ENCODE results near the gene FOXJ3. TPM values are rescaled to one million over a fixed set of nuclear protein-coding genes. Genes with fewer than 3 reads are reported as not detected.

FOXJ3 gene
- total and polyA plus RNA-seq, 4 donors, result 5.3 to 16.8 (median 12.4) TPM

DNA sequence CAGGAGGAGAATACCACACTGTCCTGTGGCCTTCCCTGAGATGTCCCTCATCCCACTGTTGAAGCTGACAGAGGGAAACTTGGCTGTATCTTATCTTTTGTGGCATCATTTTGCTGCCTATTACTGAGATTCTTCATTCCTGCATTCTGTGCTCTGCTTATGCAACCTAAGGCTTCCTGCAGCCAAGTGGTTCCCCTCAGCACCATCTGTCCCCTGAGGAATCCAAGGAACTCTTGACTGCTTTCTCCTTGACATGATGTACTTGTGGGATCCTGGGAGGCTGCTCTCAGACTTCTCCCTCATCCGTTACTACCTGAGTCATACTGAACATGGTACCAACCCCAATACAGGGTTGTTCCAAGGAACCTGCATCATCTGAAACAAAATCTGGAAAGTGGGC, 24.4 kb upstream of the FOXJ3 start:
- no peak for DNase-seq (ENCODE audit: low spot score)
- H3K4me1 ChIP-seq (ENCODE audit: control insufficient read depth in 4 of 4, insufficient read depth in 4 of 4, low read length in 3 of 4), result no peaks in the 10 kb centered on the region
- H3K27ac ChIP-seq (ENCODE audit: low read depth in 1 of 2, low read length in 2 of 2), result no peak overlapping the region
- no peak overlapping the region for H3K9ac ChIP-seq (ENCODE audit: low read depth in 1 of 2, low read length in 2 of 2)
- H3K36me3 ChIP-seq (ENCODE audit: control insufficient read depth in 4 of 4, insufficient read depth in 3 of 4, low read depth in 1 of 4, low read length in 3 of 4), result no peaks in the 10 kb centered on the region
- no peak overlapping the region for H3K4me3 ChIP-seq (ENCODE audit: low read depth in 1 of 3, low read length in 3 of 3)
- H3K9me3 ChIP-seq (ENCODE audit: control insufficient read depth in 4 of 4, low read length in 3 of 4), result no peaks in the 10 kb centered on the region
- 74% methylated on average over 1 of the region's 1 CpG for WGBS
- no peak for TF ChIP-seq RXRA (IDR thresholded peaks at IDR 0.05)
- H3K27me3 ChIP-seq (ENCODE audit: control insufficient read depth in 4 of 4, insufficient read depth in 4 of 4, low read length in 3 of 4), result no peaks in the 10 kb centered on the region

DNA sequence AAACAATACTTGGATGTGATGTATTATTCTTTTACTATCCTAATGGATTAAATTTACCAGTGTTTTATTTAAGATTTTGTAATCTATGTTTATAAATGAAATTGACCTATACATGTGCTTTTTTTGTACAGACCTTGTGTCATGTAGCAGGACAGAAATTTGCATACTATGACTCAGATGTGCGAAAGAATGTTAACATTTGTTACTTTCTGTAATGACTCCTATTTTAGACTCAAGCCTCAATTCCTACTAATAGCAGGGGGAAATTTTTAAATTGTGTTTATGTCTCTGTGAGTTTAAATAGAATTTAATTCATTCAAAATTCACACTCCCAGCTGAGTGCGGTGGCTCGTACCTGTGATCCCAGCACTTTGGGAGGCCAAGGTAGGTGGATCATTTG, 23.8 kb upstream of the FOXJ3 start:
- no peaks in the 10 kb centered on the region for H3K36me3 ChIP-seq (ENCODE audit: control insufficient read depth in 4 of 4, insufficient read depth in 3 of 4, low read depth in 1 of 4, low read length in 3 of 4)
- DNase-seq (ENCODE audit: low spot score), result no peak
- TF ChIP-seq, protein P1, sequence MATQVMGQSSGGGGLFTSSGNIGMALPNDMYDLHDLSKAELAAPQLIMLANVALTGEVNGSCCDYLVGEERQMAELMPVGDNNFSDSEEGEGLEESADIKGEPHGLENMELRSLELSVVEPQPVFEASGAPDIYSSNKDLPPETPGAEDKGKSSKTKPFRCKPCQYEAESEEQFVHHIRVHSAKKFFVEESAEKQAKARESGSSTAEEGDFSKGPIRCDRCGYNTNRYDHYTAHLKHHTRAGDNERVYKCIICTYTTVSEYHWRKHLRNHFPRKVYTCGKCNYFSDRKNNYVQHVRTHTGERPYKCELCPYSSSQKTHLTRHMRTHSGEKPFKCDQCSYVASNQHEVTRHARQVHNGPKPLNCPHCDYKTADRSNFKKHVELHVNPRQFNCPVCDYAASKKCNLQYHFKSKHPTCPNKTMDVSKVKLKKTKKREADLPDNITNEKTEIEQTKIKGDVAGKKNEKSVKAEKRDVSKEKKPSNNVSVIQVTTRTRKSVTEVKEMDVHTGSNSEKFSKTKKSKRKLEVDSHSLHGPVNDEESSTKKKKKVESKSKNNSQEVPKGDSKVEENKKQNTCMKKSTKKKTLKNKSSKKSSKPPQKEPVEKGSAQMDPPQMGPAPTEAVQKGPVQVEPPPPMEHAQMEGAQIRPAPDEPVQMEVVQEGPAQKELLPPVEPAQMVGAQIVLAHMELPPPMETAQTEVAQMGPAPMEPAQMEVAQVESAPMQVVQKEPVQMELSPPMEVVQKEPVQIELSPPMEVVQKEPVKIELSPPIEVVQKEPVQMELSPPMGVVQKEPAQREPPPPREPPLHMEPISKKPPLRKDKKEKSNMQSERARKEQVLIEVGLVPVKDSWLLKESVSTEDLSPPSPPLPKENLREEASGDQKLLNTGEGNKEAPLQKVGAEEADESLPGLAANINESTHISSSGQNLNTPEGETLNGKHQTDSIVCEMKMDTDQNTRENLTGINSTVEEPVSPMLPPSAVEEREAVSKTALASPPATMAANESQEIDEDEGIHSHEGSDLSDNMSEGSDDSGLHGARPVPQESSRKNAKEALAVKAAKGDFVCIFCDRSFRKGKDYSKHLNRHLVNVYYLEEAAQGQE (IDR thresholded peaks at IDR 0.05), result no peak
- TF ChIP-seq GABPA (IDR thresholded peaks at IDR 0.05 in 1 of 2, conservative IDR thresholded peaks at IDR 0.05 in 1 of 2) (no peak), FOXA1 (IDR thresholded peaks at IDR 0.05) (no peak), NR2F2 (IDR thresholded peaks at IDR 0.05) (no peak), EGR1 (IDR thresholded peaks at IDR 0.05; ENCODE audit: low read depth in 2 of 2) (no peak), SP1 (IDR thresholded peaks at IDR 0.05) (no peak), HNF4A (conservative IDR thresholded peaks at IDR 0.05) (no peak), YY1 (IDR thresholded peaks at IDR 0.05) (no peak), RAD21 (IDR thresholded peaks at IDR 0.05) (no peak), JUND (IDR thresholded peaks at IDR 0.05) (no peak), RXRA (IDR thresholded peaks at IDR 0.05) (no peak), FOXA2 (IDR thresholded peaks at IDR 0.05) (no peak), HNF4G (IDR thresholded peaks at IDR 0.05) (no peak)
- TF ChIP-seq, protein P2, sequence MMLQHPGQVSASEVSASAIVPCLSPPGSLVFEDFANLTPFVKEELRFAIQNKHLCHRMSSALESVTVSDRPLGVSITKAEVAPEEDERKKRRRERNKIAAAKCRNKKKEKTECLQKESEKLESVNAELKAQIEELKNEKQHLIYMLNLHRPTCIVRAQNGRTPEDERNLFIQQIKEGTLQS (IDR thresholded peaks at IDR 0.05), result no peak
- TF ChIP-seq, protein P3, sequence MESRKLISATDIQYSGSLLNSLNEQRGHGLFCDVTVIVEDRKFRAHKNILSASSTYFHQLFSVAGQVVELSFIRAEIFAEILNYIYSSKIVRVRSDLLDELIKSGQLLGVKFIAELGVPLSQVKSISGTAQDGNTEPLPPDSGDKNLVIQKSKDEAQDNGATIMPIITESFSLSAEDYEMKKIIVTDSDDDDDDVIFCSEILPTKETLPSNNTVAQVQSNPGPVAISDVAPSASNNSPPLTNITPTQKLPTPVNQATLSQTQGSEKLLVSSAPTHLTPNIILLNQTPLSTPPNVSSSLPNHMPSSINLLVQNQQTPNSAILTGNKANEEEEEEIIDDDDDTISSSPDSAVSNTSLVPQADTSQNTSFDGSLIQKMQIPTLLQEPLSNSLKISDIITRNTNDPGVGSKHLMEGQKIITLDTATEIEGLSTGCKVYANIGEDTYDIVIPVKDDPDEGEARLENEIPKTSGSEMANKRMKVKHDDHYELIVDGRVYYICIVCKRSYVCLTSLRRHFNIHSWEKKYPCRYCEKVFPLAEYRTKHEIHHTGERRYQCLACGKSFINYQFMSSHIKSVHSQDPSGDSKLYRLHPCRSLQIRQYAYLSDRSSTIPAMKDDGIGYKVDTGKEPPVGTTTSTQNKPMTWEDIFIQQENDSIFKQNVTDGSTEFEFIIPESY (IDR thresholded peaks at IDR 0.05), result no peak
- TF ChIP-seq, protein P4, sequence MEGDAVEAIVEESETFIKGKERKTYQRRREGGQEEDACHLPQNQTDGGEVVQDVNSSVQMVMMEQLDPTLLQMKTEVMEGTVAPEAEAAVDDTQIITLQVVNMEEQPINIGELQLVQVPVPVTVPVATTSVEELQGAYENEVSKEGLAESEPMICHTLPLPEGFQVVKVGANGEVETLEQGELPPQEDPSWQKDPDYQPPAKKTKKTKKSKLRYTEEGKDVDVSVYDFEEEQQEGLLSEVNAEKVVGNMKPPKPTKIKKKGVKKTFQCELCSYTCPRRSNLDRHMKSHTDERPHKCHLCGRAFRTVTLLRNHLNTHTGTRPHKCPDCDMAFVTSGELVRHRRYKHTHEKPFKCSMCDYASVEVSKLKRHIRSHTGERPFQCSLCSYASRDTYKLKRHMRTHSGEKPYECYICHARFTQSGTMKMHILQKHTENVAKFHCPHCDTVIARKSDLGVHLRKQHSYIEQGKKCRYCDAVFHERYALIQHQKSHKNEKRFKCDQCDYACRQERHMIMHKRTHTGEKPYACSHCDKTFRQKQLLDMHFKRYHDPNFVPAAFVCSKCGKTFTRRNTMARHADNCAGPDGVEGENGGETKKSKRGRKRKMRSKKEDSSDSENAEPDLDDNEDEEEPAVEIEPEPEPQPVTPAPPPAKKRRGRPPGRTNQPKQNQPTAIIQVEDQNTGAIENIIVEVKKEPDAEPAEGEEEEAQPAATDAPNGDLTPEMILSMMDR (IDR thresholded peaks at IDR 0.05; ENCODE audit: low read depth, low read length, missing input control), result no peak
- TF ChIP-seq, protein P5, sequence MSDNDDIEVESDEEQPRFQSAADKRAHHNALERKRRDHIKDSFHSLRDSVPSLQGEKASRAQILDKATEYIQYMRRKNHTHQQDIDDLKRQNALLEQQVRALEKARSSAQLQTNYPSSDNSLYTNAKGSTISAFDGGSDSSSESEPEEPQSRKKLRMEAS (IDR thresholded peaks at IDR 0.05), result no peak
- no peak overlapping the region for H3K9ac ChIP-seq (ENCODE audit: low read depth in 1 of 2, low read length in 2 of 2)
- H3K9me3 ChIP-seq (ENCODE audit: control insufficient read depth in 4 of 4, low read length in 3 of 4), result no peaks in the 10 kb centered on the region
- H3K4me3 ChIP-seq (ENCODE audit: low read depth in 1 of 3, low read length in 3 of 3), result no peak overlapping the region
- no peaks in the 10 kb centered on the region for H3K27me3 ChIP-seq (ENCODE audit: control insufficient read depth in 4 of 4, insufficient read depth in 4 of 4, low read length in 3 of 4)
- H3K4me1 ChIP-seq (ENCODE audit: control insufficient read depth in 4 of 4, insufficient read depth in 4 of 4, low read length in 3 of 4), result no peaks in the 10 kb centered on the region
- H3K27ac ChIP-seq (ENCODE audit: low read depth in 1 of 2, low read length in 2 of 2), result no peak overlapping the region
- WGBS, result 93% methylated on average over 3 of the region's 3 CpGs
